ENCODE results near the gene PRR12.

DNA sequence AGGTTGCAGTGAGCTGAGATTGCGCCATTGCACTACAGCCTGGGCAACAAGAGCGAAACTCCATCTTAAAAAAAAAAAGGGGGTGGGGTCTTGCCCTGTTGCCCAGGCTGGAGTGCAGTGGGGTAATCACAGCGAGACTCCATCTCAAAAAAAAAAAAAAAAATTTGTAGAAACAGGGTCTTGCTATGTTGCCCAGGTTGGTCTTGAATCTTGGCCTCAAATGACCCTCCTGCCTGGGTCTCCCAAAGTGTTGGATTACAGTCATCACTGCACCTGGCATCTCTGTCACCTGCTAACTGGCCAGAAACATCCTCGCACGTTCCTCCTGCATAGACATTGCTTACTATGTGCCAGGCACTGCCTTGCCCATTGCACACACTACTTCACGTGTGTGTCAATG lies 49.1 kb upstream of the PRR12 start:
- no peak for TF ChIP-seq CTCF (IDR thresholded peaks at IDR 0.05; ENCODE audit: extremely low read depth in 1 of 2, insufficient read depth in 1 of 2, low read depth in 1 of 2, low read length in 2 of 2)
- no peak for TF ChIP-seq EZH2 (IDR thresholded peaks at IDR 0.05; ENCODE audit: borderline replicate concordance, low read depth, low read length, severe bottlenecking)
- TF ChIP-seq, protein P1, sequence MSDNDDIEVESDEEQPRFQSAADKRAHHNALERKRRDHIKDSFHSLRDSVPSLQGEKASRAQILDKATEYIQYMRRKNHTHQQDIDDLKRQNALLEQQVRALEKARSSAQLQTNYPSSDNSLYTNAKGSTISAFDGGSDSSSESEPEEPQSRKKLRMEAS (IDR thresholded peaks at IDR 0.05; ENCODE audit: insufficient read depth, insufficient read length) = no peak
- TF ChIP-seq FOS (IDR thresholded peaks at IDR 0.05; ENCODE audit: borderline replicate concordance, insufficient read depth, low read length) = no peak
- no peak for TF ChIP-seq POLR2AphosphoS5 (IDR thresholded peaks at IDR 0.05; ENCODE audit: insufficient read depth, low read depth, low read length)
- TF ChIP-seq POLR2A (IDR thresholded peaks at IDR 0.05; ENCODE audit: low read depth, low read length) = no peak
